Measurements from ENCODE around the gene NAT14.

The NAT14 gene

DNA sequence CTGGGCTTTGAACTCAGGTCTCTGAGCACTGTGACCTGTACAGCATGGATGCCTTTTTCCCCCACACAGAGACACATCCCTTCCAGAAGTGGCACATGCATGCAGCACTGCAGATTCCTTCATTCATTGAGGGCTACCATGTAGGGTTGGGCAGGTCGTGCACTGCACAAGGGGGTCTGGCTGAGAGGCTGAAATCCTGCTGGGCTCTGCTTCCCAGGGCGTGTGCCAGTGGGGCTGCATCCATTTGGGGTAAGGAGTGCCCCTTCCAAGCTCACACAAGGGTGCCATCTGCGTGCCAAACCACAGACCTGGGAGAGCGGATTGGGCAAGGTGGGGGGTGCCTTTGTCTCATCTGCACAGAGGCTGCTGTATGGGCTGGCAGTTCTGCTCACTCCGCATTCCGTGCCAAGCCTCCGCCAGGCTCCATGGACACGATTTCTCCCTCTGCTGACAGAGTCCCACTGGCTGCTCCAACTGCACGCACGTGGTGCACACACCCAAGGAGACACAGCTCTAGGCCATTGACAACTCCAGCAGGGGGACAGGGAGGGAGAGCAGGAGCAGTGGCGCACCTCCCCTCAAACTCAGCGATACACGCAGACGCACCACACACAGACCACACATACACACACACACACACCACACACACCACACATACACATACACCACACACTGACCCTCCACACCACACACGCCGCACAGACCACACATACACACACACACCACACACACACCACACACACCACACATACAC lies 37.4 kb upstream of the NAT14 start:
- TF ChIP-seq FOXM1 (IDR thresholded peaks at IDR 0.05; ENCODE audit: borderline replicate concordance, low read depth) (no peak), ZBTB7A (IDR thresholded peaks at IDR 0.05; ENCODE audit: low read depth) (no peak), YY1 (IDR thresholded peaks at IDR 0.05; ENCODE audit: low read depth) (0 out of 2 replicates have a peak, but pooled peaks have one; percentile 17), CEBPB (IDR thresholded peaks at IDR 0.05) (peak; percentile 38; the same call in 1 of the 2 replicates), EGR1 (IDR thresholded peaks at IDR 0.05) (no peak), NFIC (IDR thresholded peaks at IDR 0.05) (peak; percentile 95), RAD21 (IDR thresholded peaks at IDR 0.05; ENCODE audit: low read depth) (no peak), TCF12 (IDR thresholded peaks at IDR 0.05; ENCODE audit: low read depth) (peak; percentile 33; the same call in 1 of the 2 replicates), EP300 (IDR thresholded peaks at IDR 0.05; ENCODE audit: borderline replicate concordance) (peak; percentile 45; the same call in 1 of the 2 replicates), CREB1 (IDR thresholded peaks at IDR 0.05; ENCODE audit: low read depth) (no peak), TEAD4 (IDR thresholded peaks at IDR 0.05) (peak; percentile 52; the same call in 1 of the 2 replicates), TAF1 (IDR thresholded peaks at IDR 0.05; ENCODE audit: low read depth) (no peak)
- TF ChIP-seq, protein P1, sequence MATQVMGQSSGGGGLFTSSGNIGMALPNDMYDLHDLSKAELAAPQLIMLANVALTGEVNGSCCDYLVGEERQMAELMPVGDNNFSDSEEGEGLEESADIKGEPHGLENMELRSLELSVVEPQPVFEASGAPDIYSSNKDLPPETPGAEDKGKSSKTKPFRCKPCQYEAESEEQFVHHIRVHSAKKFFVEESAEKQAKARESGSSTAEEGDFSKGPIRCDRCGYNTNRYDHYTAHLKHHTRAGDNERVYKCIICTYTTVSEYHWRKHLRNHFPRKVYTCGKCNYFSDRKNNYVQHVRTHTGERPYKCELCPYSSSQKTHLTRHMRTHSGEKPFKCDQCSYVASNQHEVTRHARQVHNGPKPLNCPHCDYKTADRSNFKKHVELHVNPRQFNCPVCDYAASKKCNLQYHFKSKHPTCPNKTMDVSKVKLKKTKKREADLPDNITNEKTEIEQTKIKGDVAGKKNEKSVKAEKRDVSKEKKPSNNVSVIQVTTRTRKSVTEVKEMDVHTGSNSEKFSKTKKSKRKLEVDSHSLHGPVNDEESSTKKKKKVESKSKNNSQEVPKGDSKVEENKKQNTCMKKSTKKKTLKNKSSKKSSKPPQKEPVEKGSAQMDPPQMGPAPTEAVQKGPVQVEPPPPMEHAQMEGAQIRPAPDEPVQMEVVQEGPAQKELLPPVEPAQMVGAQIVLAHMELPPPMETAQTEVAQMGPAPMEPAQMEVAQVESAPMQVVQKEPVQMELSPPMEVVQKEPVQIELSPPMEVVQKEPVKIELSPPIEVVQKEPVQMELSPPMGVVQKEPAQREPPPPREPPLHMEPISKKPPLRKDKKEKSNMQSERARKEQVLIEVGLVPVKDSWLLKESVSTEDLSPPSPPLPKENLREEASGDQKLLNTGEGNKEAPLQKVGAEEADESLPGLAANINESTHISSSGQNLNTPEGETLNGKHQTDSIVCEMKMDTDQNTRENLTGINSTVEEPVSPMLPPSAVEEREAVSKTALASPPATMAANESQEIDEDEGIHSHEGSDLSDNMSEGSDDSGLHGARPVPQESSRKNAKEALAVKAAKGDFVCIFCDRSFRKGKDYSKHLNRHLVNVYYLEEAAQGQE (IDR thresholded peaks at IDR 0.05; ENCODE audit: low read depth) = no peak
- TF ChIP-seq, protein P2, sequence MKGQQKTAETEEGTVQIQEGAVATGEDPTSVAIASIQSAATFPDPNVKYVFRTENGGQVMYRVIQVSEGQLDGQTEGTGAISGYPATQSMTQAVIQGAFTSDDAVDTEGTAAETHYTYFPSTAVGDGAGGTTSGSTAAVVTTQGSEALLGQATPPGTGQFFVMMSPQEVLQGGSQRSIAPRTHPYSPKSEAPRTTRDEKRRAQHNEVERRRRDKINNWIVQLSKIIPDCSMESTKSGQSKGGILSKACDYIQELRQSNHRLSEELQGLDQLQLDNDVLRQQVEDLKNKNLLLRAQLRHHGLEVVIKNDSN (IDR thresholded peaks at IDR 0.05) = peak; percentile 64
- TF ChIP-seq, protein P3, sequence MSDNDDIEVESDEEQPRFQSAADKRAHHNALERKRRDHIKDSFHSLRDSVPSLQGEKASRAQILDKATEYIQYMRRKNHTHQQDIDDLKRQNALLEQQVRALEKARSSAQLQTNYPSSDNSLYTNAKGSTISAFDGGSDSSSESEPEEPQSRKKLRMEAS (IDR thresholded peaks at IDR 0.05) = peak; percentile 83

DNA sequence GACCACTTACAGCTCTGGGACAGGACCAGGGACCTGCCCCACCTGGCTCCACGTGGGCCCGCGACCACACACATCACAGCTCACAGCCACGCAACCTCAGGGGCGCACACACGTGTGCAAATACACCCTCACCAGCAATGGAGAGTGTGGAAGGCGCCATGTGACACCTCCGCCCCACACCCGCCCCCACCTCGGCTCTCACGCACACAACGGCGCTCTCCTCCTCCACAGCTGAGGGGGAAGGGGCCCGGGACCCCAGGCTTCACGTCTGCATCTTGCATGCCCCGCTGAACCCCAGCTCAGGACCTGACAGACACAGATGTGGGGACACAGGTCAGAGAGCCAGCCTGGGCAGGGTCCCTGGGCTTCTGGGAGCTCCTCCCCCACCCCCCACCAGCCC lies 35.5 kb upstream of the NAT14 start:
- no peak for TF ChIP-seq YY1 (IDR thresholded peaks at IDR 0.05; ENCODE audit: low read depth)
- no peak for TF ChIP-seq TCF12 (IDR thresholded peaks at IDR 0.05; ENCODE audit: low read depth)
- no peak for TF ChIP-seq CEBPB (IDR thresholded peaks at IDR 0.05)
- TF ChIP-seq NFIC (IDR thresholded peaks at IDR 0.05) = no peak
- TF ChIP-seq, protein P1 (IDR thresholded peaks at IDR 0.05; ENCODE audit: low read depth) = no peak
- TF ChIP-seq RAD21 (IDR thresholded peaks at IDR 0.05; ENCODE audit: low read depth) = no peak
- TF ChIP-seq TAF1 (IDR thresholded peaks at IDR 0.05; ENCODE audit: low read depth) = no peak
- no peak for TF ChIP-seq EGR1 (IDR thresholded peaks at IDR 0.05)
- no peak for TF ChIP-seq FOXM1 (IDR thresholded peaks at IDR 0.05; ENCODE audit: borderline replicate concordance, low read depth)
- no peak for TF ChIP-seq EP300 (IDR thresholded peaks at IDR 0.05; ENCODE audit: borderline replicate concordance)
- TF ChIP-seq, protein P2 (IDR thresholded peaks at IDR 0.05) = no peak
- no peak for TF ChIP-seq CREB1 (IDR thresholded peaks at IDR 0.05; ENCODE audit: low read depth)
- no peak for TF ChIP-seq TEAD4 (IDR thresholded peaks at IDR 0.05)
- TF ChIP-seq, protein P3 (IDR thresholded peaks at IDR 0.05) = no peak
- TF ChIP-seq ZBTB7A (IDR thresholded peaks at IDR 0.05; ENCODE audit: low read depth) = no peak

DNA sequence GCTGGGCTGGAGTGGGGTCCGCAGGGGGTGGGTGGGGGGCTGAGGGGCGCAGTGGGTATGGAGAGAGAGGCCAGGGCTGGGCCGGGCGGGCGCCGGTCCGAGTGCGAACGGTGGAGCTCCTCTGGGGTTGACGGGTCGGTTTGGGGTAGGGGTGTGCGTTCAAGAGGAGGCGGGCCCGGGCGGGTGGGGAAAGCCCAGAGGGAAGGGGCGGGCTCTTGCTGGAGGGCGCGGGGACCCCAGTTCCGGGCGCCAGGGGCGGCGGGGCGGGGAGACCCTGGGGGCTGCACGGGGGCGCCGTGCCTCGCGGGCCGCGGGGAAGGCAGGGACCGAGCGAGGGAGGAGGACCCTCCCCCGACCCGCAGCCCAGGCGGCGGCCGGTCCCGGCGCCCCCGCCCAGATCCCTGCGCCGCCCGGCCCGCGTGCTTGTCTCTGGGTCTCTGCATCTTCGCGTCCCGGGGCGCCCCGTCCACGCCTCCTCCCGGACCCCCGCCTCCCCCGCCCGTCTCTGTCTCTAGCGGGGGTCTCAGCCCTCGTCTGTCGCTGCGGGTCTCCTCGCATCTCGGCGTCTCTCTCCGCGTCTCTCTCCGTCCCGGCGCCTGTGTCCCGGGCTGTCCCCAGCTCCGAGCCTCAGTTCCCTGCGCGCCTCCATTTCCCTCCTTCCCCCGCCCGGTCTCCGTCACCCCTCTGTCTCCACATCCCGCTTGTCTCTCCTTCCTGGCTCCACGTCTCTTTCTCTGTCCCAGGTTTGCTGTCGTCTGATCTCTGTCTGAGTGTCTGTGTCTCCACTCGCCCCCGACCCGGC lies 33.6 kb upstream of the NAT14 start:
- TF ChIP-seq ZBTB7A (IDR thresholded peaks at IDR 0.05; ENCODE audit: low read depth) = no peak
- TF ChIP-seq YY1 (IDR thresholded peaks at IDR 0.05; ENCODE audit: low read depth) = no peak
- TF ChIP-seq FOXM1 (IDR thresholded peaks at IDR 0.05; ENCODE audit: borderline replicate concordance, low read depth) = no peak
- TF ChIP-seq, protein P1 (IDR thresholded peaks at IDR 0.05; ENCODE audit: low read depth) = no peak
- TF ChIP-seq TAF1 (IDR thresholded peaks at IDR 0.05; ENCODE audit: low read depth) = no peak
- TF ChIP-seq EGR1 (IDR thresholded peaks at IDR 0.05) = no peak
- no peak for TF ChIP-seq RAD21 (IDR thresholded peaks at IDR 0.05; ENCODE audit: low read depth)
- TF ChIP-seq EP300 (IDR thresholded peaks at IDR 0.05; ENCODE audit: borderline replicate concordance) = no peak

All from Ishikawa (cell line).